ENCODE measurements around the gene FAM117B.

DNA sequence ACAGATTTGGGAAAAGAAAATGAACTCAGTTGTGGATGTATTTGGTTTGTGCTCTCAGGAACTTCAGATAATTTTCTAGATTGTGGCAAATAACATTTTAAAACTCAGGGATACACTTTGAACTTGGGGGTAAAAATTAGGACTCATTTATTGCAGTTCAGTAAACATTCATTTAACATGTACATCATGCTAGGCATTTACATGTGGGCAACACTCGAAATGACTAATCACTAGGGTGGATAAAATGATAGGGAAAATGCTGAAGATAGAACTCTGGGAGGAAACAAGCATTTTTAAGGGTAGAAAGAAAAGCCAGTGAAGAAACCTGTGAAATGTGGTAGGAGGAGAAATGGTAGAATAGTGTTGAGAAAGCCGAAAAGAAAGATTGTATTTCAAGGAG, 7.8 kb downstream of the FAM117B start:
- no peak for TF ChIP-seq TAF1 (IDR thresholded peaks at IDR 0.05; ENCODE audit: borderline replicate concordance, insufficient read depth, low read length)
- TF ChIP-seq POLR2AphosphoS5 (IDR thresholded peaks at IDR 0.05; ENCODE audit: low read depth, low read length) = no peak

Data from PFSK-1 (cell line).